HG02759 (cell line): ENCODE data around the gene CYB5D1.

Experiments
- ATAC-seq: cut with Tn5 transposase; IDR thresholded peaks from one replicate; pipeline ENCODE4 v1.9.1; 2021; ENCODE audit warnings: mild to moderate bottlenecking, moderate library complexity; ENCODE audit not compliant: unreplicated experiment

Gene CYB5D1

DNA sequence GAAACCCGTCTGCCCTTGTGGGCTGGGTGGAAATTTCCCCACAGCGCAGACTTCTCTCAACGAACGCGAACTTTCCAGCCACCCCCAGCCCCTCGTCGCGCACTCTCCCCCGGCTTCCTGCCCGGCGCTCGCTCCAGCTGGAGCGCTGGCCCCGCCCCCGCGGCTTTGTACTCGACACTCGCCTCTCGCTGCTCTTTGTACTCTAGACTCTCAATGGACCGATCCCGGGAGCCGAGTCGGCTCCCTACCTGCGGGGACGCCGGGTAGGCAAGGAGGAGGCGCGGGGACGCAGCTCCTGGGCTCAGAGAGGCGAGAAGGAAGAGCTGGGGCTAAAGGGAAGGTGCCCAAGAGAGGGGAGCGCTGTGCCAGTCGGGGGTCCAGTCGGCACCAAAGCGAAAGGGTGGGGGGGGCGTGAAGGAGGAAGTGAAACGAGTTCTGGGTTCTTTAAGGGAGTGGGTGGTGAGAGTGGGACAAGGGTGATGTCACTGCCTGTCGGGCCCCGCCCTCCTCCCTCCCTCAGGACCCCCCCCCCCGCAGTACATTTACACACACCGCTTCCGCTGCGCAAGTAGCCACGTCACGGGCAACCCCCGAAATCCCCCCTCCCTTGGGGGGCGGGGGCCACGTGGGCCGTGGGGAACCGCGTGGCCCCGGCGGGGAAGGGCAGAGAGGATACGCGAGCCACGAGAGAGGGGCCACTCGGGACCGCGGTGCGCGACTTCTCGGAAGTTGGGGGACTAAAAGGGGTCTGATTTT lies 14.1 kb upstream of the CYB5D1 start:
- peak; percentile 39 for ATAC-seq

DNA sequence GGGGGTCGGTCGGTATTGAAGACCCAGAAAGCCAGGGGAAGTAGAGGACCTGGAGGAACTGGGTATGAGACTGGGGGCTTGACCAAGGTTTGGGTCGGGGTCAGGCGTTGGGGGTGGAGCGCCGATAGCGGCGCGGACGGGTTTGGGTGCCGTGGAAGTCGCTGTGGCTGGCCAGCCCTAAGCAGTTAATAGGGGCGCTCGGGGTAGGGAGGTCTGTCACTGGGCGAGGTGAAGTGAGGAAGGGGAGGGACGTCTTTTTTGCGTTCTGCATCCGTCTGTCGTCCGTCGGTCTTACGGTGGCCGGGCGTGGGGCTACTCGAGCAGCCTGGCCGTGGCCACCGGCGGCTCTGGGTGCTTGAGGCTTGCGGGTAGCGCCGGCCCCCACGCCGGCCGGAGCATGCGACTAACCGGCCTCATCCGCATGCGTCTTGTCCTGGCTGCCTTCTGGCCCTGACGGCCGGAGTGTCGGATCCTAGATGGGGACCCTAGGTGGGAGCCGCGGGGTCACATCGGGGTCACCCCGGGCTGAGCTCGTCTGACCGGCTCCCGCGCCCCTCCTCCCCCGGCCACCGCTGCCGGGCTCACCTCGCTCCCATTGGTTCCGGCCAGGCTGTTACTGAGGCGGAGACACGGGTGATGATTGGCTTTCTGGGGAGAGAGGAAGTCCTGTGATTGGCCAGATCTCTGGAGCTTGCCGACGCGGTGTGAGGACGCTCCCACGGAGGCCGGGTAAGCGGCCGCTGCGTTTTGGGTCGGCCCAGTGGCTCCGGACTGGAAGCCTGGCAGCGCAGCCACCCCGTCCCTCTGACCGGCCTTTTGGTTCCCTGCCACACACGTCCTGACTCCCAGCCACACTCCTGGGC lies 13.3 kb upstream of the CYB5D1 start:
- peak; percentile 46 for ATAC-seq

DNA sequence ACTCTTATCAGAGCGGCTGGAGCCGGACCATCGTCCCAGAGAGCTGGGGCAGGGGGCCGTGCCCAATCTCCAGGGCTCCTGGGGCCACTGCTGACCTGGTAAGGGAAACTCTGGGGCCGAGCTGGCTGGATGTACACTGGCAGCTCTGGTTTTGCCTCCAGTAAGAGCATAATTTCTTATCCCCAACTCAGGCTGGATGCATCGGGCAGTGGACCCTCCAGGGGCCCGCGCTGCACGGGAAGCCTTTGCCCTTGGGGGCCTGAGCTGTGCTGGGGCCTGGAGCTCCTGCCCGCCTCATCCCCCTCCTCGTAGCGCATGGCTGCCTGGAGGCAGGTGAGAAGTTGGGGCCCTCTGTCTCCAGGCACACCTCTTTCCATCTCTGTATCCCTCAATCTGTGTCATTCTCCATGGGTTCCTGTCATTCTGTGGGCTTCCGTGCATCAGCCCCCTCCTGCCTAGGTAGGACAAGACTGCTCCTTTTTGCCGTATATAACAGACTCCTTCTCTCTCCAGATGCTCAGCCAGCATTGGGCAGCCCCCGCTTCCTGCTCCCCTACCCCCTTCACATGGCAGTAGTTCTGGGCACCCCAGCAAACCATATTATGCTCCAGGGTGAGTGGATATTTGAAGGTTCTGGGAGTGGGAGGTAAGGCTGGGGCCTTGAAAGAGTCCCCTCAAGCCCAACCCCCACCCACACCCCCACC lies 12.3 kb upstream of the CYB5D1 start:
- ATAC-seq, result no peak

DNA sequence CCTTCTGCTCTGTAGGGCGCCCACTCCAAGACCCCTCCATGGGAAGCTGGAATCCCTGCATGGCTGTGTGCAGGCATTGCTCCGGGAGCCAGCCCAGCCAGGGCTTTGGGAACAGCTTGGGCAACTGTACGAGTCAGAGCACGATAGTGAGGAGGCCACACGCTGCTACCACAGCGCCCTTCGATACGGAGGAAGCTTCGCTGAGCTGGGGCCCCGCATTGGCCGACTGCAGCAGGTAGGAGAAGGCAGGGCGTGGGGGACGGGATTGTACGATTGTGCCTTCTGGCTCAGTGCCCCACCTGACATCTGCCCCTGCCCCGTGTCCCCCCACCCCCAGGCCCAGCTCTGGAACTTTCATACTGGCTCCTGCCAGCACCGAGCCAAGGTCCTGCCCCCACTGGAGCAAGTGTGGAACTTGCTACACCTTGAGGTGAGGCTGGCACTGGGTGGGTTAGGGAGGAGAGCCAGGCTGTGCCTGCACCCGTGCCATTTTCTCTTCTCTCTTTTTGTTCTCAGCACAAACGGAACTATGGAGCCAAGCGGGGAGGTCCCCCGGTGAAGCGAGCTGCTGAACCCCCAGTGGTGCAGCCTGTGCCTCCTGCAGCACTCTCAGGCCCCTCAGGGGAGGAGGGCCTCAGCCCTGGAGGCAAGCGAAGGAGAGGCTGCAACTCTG lies 11.6 kb upstream of the CYB5D1 start:
- ATAC-seq, result no peak

DNA sequence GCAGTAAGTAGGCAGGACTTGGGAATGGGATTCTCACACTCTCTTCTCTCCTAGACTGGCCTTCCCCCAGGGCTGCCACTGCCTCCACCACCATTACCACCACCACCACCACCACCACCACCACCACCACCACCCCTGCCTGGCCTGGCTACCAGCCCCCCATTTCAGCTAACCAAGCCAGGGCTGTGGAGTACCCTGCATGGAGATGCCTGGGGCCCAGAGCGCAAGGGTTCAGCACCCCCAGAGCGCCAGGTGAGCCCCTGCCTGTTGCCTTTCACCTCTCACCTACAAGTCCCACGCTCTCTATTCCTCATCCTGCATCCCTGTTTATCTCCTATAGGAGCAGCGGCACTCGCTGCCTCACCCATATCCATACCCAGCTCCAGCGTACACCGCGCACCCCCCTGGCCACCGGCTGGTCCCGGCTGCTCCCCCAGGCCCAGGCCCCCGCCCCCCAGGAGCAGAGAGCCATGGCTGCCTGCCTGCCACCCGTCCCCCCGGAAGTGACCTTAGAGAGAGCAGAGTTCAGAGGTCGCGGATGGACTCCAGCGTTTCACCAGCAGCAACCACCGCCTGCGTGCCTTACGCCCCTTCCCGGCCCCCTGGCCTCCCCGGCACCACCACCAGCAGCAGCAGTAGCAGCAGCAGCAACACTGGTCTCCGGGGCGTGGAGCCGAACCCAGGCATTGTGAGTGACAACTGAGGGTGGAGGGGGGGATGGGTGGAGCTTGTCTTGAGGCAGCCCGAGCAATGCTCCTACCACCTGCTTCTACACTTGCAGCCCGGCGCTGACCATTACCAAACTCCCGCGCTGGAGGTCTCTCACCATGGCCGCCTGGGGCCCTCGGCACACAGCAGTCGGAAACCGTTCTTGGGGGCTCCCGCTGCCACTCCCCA lies 10.8 kb upstream of the CYB5D1 start:
- ATAC-seq, result no peak

DNA sequence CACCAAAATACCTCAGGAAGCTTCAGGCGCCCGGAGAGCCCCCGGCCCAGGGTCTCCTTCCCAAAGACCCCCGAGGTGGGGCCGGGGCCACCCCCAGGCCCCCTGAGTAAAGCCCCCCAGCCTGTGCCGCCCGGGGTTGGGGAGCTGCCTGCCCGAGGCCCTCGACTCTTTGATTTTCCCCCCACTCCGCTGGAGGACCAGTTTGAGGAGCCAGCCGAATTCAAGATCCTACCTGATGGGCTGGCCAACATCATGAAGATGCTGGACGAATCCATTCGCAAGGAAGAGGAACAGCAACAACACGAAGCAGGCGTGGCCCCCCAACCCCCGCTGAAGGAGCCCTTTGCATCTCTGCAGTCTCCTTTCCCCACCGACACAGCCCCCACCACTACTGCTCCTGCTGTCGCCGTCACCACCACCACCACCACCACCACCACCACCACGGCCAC lies 9.6 kb upstream of the CYB5D1 start:
- no peak for ATAC-seq

DNA sequence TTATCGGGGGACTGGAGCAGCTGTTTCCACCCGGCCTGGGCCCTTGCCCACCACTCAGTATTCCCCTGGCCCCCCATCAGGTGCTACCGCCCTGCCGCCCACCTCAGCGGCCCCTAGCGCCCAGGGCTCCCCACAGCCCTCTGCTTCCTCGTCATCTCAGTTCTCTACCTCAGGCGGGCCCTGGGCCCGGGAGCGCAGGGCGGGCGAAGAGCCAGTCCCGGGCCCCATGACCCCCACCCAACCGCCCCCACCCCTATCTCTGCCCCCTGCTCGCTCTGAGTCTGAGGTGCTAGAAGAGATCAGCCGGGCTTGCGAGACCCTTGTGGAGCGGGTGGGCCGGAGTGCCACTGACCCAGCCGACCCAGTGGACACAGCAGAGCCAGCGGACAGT lies 9.1 kb upstream of the CYB5D1 start:
- ATAC-seq, result no peak

DNA sequence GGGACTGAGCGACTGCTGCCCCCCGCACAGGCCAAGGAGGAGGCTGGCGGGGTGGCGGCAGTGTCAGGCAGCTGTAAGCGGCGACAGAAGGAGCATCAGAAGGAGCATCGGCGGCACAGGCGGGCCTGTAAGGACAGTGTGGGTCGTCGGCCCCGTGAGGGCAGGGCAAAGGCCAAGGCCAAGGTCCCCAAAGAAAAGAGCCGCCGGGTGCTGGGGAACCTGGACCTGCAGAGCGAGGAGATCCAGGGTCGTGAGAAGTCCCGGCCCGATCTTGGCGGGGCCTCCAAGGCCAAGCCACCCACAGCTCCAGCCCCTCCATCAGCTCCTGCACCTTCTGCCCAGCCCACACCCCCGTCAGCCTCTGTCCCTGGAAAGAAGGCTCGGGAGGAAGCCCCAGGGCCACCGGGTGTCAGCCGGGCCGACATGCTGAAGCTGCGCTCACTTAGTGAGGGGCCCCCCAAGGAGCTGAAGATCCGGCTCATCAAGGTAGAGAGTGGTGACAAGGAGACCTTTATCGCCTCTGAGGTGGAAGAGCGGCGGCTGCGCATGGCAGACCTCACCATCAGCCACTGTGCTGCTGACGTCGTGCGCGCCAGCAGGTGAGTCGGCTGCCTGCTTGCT lies 8.6 kb upstream of the CYB5D1 start:
- no peak for ATAC-seq

DNA sequence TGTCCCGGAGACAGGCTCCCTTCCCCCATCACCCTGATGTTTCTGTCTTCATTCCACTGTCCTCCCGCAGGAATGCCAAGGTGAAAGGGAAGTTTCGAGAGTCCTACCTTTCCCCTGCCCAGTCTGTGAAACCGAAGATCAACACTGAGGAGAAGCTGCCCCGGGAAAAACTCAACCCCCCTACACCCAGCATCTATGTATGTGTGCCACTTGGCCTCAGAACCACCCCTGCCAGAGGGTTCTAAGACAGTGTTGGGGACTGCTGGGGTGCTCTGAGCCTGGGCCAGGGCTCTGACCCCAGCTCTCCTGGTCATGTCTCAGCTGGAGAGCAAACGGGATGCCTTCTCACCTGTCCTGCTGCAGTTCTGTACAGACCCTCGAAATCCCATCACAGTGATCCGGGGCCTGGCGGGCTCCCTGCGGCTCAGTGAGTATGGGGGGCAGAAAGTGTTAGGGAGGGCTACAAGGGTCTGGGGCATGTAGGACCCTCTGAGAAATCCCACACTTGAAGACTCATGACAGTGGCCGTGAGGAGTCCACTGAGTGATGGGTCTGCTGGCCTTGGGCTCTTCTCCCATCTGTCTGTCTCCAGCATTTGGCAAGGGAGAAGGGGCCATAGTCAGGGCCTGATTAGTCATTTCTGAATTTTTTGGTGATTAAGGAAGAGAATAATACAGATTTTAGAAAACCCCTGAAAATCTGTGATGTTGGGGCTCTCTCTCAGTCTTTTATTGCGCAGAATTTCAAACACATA lies 7.9 kb upstream of the CYB5D1 start:
- ATAC-seq, result no peak

DNA sequence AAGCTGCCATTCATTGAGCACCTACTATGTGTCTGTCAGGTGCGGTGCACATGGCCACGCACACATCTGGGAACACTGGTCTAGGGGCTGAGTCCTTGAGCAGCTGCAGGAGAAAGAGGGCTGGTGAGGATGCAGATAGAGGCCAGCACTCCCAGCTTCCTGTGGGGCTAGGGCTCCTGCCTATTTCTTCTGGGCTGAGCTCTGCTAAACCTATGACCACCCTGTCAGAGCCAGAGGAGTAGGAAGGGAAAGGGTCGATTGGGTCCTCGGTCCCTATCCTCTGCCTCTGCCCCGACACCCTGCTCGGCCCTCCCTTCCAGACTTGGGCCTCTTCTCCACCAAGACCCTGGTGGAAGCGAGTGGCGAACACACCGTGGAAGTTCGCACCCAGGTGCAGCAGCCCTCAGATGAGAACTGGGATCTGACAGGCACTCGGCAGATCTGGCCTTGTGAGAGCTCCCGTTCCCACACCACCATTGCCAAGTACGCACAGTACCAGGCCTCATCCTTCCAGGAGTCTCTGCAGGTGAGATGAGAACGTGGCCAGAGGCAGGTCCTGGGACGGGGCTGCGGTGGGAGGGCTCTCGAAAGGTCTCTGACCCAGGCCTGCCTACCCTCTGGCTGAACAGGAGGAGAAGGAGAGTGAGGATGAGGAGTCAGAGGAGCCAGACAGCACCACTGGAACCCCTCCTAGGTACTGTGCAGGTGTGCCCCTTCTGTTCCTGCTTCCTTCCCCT lies 6.9 kb upstream of the CYB5D1 start:
- ATAC-seq, result no peak

DNA sequence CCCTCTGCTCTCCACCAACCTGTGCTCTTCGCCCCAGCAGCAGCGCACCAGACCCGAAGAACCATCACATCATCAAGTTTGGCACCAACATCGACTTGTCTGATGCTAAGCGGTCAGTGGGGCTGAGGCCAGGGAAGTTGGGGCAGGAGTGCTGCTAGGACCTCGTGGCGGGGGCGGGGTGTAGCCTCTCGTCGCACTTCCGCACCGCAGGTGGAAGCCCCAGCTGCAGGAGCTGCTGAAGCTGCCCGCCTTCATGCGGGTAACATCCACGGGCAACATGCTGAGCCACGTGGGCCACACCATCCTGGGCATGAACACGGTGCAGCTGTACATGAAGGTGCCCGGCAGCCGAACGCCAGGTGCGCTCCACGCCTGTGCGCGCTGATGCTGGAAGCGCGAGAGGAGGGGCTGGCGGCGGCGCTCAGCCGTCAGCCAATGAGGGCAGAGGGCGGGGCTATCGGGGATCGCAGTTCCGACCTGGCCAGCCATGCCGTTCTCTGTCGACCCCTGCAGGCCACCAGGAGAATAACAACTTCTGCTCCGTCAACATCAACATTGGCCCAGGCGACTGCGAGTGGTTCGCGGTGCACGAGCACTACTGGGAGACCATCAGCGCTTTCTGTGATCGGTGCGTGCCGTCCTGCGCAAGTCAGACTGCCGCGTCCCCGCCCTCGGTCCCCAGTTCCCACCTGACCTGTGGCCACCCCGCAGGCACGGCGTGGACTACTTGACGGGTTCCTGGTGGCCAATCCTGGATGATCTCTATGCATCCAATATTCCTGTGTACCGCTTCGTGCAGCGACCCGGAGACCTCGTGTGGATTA lies 6.2 kb upstream of the CYB5D1 start:
- ATAC-seq, result peak; percentile 85

DNA sequence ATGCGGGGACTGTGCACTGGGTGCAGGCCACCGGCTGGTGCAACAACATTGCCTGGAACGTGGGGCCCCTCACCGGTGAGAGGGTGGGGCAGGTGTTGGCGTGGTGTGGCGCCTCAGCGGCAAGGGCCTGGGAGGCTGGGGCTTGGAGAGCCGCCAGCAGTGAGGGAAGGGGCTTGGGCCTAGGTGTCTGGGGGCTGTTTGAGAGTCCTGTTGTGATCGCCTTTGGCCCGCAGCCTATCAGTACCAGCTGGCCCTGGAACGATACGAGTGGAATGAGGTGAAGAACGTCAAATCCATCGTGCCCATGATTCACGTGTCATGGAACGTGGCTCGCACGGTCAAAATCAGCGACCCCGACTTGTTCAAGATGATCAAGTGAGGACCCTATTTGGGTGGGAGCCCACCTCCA lies 5.5 kb upstream of the CYB5D1 start:
- ATAC-seq, result no peak

DNA sequence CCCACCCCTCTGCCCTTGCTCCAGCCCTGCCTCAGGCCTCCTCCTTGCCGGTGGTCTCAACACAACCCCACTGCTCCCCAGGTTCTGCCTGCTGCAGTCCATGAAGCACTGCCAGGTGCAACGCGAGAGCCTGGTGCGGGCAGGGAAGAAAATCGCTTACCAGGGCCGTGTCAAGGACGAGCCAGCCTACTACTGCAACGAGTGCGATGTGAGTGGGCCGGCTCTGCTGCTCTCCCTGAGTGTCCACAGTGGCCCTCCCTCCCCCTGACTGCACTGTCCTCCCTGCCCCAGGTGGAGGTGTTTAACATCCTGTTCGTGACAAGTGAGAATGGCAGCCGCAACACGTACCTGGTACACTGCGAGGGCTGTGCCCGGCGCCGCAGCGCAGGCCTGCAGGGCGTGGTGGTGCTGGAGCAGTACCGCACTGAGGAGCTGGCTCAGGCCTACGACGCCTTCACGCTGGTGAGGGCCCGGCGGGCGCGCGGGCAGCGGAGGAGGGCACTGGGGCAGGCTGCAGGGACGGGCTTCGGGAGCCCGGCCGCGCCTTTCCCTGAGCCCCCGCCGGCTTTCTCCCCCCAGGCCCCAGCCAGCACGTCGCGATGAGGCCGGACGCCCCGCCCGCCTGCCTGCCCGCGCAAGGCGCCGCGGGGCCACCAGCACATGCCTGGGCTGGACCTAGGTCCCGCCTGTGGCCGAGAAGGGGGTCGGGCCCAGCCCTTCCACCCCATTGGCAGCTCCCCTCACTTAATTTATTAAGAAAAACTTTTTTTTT lies 4.7 kb upstream of the CYB5D1 start:
- no peak for ATAC-seq

DNA sequence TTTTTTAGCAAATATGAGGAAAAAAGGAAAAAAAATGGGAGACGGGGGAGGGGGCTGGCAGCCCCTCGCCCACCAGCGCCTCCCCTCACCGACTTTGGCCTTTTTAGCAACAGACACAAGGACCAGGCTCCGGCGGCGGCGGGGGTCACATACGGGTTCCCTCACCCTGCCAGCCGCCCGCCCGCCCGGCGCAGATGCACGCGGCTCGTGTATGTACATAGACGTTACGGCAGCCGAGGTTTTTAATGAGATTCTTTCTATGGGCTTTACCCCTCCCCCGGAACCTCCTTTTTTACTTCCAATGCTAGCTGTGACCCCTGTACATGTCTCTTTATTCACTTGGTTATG lies 4.1 kb upstream of the CYB5D1 start:
- ATAC-seq, result no peak

DNA sequence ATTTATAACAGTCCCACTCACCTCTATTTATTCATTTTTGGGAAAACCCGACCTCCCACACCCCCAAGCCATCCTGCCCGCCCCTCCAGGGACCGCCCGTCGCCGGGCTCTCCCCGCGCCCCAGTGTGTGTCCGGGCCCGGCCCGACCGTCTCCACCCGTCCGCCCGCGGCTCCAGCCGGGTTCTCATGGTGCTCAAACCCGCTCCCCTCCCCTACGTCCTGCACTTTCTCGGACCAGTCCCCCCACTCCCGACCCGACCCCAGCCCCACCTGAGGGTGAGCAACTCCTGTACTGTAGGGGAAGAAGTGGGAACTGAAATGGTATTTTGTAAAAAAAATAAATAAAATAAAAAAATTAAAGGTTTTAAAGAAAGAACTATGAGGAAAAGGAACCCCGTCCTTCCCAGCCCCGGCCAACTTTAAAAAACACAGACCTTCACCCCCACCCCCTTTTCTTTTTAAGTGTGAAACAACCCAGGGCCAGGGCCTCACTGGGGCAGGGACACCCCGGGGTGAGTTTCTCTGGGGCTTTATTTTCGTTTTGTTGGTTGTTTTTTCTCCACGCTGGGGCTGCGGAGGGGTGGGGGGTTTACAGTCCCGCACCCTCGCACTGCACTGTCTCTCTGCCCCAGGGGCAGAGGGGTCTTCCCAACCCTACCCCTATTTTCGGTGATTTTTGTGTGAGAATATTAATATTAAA lies 3.6 kb upstream of the CYB5D1 start:
- ATAC-seq, result no peak
